HG02763 (cell line): Measurements from ENCODE around the gene ZNF226.
"Not testable (repeated sequence)": the region's sequence is repeated elsewhere in the genome, so short reads cannot be mapped to it uniquely, and the experiment has no call there.

Source experiments
- ATAC-seq: cut with Tn5 transposase; IDR thresholded peaks from one replicate; pipeline ENCODE4 v1.9.1; 2021; ENCODE audit warnings: mild to moderate bottlenecking, moderate library complexity; ENCODE audit not compliant: unreplicated experiment

The ZNF226 gene

DNA sequence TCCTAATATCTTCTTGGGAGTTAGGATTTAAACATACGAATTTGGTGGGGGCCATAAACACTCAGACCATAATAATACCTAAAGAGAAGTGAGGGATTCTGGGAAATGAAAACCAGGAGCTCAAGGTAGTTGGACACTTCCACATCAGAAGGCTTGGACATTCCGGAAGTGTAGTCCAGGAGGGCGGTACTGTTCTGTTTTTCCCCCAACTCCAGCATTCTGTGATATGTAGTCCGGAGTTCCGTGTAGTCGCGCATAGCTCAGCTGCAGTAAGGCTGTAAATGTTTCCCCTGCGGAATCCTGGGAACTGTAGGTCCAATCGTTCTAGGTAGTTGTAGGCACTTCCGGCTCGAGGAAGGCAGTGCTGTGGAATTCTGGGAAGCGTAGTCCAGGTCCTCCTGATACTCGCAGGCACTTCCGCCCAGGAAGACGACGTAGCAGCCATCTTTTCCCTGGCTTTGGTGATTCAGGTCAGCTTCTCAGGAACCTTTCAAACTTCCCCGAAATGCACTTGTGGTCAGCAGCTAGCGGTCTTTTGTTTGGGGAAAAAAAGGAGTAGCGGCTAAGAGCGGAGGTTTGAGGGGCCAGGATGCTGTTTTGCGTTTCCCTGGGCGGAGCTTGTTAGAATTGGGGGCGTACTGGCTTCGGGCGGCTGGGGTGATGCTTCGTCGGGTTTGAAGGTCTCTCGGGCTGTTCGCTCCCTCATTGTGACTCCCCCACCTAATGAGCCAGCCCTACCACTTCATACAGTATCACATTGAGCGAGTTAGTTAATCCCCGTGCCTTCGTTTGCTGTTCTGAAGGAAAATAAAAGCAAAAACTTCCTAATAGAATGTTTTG, at the start of gene ZNF226:
ZNF226 (plus strand) TSS at position 428 of the 840 bp plus-strand sequence. CDS start 4,981 bp downstream, outside the sequence.
- peak; percentile 92 for ATAC-seq

GRCh38 chr19:44121162-44121561, 43.7 kb upstream of the ZNF226 start:
- not testable (repeated sequence) for ATAC-seq

- ATAC-seq: no peak
These were observed 32.9 kb upstream of the ZNF226 start for GRCh38 chr19:44131955-44132354.

DNA sequence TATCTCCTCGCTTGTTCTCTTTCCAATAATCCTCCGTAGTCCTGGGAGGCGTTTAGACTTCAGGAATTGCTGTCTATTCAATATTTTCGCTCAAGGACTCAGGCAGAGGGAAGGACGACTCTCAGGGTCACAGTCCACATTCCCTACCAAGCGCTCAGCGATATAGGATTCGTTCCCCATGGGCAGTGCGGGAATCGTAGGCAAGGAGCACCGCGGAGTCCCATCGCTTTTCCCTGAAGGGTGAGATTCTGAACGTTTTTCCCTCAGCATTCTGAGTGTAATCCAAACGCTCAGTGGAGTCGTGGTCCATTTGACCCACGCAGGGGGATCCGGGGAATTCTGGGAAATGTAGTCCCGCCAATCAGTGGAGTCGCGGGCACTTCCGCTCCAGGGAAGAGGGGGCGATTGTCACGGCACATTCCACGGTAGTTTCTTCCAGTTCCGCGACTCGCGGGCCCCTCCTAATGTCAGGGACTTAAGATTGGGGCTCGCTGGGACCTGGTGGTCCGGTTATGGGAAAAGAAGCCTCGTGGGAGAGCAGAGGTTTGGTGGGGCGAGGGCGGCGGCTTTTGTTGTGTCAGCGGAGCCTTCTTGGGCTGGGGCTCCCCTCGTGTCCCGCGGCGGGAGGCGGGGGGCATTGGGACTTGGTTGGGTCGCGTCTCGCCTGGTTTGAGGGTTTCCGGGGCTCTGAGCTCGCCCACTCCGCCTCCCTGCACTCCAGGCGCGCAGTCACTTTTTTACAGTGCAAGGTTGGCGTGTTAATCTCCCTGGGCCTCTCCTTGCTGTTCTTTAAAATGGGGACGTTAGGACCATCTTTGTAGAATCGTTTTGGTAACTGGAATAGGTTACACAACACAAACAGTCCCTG, 23.5 kb upstream of the ZNF226 start, which contains the start of gene ZNF234:
ZNF234 (plus strand) TSS at position 364 of the 868 bp plus-strand sequence. CDS start 3,079 bp downstream, outside the sequence.
- peak; percentile 83 for ATAC-seq

- ATAC-seq: no peak
These were observed 22.9 kb upstream of the ZNF226 start for GRCh38 chr19:44142059-44142433.

DNA sequence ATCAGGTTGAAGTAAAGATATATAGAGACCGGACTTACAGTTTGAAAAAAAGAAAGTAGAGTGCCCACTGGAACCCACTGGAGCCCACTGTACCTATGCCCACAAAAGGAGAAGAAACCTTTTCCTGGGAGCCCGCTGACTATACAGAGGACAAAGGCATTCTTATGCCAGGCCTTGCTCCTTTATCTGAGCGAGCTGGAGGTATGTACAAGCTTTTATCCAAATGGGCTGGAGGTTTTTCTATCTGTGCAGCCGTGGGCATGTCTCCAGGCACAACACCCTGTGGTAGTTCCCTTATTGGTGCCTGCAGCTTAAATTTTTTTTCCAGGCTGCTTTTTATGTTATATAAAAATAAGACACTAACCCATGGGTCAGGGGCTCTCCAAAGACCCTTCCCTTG, 15.1 kb upstream of the ZNF226 start:
- ATAC-seq: no peak

DNA sequence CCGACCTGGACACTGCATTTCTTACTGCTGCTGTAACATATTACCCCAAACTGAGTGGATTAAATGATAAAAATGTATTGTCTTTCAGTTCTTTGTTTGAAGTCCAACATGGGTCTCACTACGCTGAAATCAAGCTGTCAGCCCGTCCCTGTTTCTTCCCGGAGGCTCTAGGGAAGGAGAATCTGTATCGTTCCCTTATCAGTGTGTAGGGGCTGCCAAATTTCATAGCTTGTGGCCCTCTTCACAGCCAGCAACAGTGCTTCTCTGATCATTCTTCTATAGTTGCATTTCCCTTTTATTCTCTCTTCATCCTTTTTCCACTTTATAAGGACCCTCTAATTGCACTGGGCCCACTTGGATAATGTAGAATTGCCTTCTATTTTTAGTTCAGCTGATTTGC, 13.4 kb upstream of the ZNF226 start:
- ATAC-seq: no peak

DNA sequence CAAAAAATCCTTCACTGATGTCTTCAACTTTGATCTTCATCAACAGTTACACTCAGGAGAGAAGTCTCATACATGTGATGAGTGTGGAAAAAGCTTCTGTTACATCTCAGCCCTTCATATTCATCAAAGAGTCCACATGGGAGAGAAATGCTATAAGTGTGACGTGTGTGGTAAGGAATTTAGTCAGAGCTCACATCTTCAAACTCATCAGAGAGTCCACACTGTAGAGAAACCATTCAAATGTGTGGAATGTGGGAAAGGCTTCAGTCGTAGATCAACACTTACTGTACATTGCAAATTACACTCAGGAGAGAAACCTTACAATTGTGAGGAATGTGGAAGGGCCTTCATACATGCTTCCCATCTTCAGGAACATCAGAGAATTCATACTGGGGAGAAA, 8.4 kb upstream of the ZNF226 start:
- ATAC-seq: no peak

- no peak for ATAC-seq
These were observed 1.1 kb upstream of the ZNF226 start for GRCh38 chr19:44163789-44164188.

GRCh38 chr19:44164327-44164672, 600 bp upstream of the ZNF226 start:
- no peak for ATAC-seq

GRCh38 chr19:44170660-44171059, 5.8 kb downstream of the ZNF226 start:
- ATAC-seq: not testable (repeated sequence)

DNA sequence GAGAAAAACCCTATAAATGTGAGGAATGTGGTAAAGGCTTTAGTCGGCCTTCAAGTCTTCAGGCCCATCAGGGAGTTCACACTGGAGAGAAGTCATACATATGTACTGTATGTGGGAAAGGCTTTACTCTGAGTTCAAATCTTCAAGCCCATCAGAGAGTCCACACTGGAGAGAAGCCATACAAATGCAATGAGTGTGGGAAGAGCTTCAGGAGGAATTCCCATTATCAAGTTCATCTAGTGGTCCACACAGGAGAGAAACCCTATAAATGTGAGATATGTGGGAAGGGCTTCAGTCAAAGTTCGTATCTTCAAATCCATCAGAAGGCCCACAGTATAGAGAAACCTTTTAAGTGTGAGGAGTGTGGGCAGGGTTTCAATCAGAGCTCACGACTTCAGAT, 11.7 kb downstream of the ZNF226 start:
- no peak for ATAC-seq

DNA sequence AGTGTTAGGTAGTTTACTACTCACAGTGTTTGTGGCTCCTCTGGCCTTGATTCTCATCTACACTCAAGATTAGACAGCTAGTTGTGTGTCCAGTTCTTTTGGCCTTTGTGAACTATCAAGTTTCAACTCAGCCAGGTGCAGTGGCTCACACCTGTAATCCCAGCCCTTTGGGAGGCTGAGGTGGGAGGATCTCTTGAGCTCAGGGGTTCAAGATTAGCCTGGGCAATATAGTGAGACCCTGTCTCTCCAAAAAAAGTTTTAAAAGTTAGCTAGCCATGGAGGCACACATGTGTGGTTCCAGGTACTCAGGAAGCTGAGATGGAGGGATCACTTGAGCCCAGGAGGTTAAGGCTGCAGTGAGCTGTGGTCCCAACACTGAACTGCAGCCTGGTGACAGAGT, 16.1 kb downstream of the ZNF226 start:
- no peak for ATAC-seq

GRCh38 chr19:44182145-44182544, 17.2 kb downstream of the ZNF226 start:
- ATAC-seq: no peak

- ATAC-seq: no peak
These were observed 25.1 kb downstream of the ZNF226 start for GRCh38 chr19:44190020-44190419.

GRCh38 chr19:44192127-44192526, 27.2 kb downstream of the ZNF226 start:
- no peak for ATAC-seq

GRCh38 chr19:44196772-44197171, 31.9 kb downstream of the ZNF226 start:
- no peak for ATAC-seq

- ATAC-seq: no peak
These were observed 37.6 kb downstream of the ZNF226 start for GRCh38 chr19:44202470-44202869.

GRCh38 chr19:44202974-44203373, 38.1 kb downstream of the ZNF226 start:
- ATAC-seq: no peak

DNA sequence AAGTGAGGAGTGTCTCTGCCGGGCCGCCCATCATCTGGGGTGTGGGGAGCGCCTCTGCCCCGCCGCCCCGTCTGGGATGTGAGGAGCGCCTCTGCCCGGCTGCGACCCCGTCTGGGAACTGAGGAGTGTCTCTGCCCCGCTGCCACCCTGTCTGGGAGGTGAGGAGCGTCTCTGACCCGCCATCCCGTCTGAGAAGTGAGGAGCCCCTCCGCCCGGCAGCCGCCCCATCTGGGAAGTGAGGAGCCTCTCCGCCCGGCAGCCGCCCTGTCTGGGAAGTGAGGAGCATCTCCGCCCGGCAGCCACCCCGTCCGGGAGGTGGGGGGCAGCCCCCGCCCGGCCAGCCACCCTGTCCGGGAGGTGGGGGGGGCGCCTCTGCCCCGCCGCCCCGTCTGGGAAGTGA, 39.0 kb downstream of the ZNF226 start:
- ATAC-seq: not testable (repeated sequence)

GRCh38 chr19:44204772-44205171, 39.9 kb downstream of the ZNF226 start:
- ATAC-seq: no peak
